SK-N-SH (cell line): ENCODE results near the gene LIX1L. TPM values are rescaled to one million over a fixed set of nuclear protein-coding genes. Genes with fewer than 3 reads are reported as not detected.

Experiments used
- CTCF ChIA-PET: fragments of 300-600, 350-600 bp; formaldehyde crosslinking; extraction: SDS; loops from one replicate; lab custom pipeline; 2021; lab: Yijun Ruan, JAX
- POLR2A ChIA-PET: fragments of 350-600 bp; sonication (Branson Sonifier 250); formaldehyde crosslinking; extraction: SDS; loops from one replicate; lab custom pipeline; 2020; ENCODE audit warnings: antibody characterized with exemption, inconsistent platforms; lab: Yijun Ruan, JAX
- DNase-seq: peaks from one replicate; pipeline ENCODE4 v3.0.0; 2012
- H2AFZ ChIP-seq: fragments of 200-600 bp; sonication (generic); 2 replicates; pipeline ENCODE4 v1.8.1; 2016; ENCODE audit warnings: antibody characterized with exemption, mild to moderate bottlenecking, low read depth
- H3F3A ChIP-seq: fragments of 200-600 bp; sonication (generic); replicated peaks from 2 replicates; pipeline ENCODE3; 2016; ENCODE audit warnings: antibody characterized with exemption, mild to moderate bottlenecking; ENCODE audit not compliant: insufficient read depth
- H3K27ac ChIP-seq, 2 experiments: fragments of 200-500 bp in 1 of 2; fragments of 200-600 bp in 1 of 2; sonication (Bioruptor generic) in 1 of 2; sonication (generic), shearing (Covaris generic) in 1 of 2; 2 replicates each; pipeline versions ENCODE4 v1.5.1 to v1.6.1; 2014 to 2016; ENCODE audit warnings: low read depth in 2 of 2, inconsistent platforms in 1 of 2, low read length in 1 of 2, mild to moderate bottlenecking in 1 of 2, mixed read lengths in 1 of 2
- H3K27me3 ChIP-seq: fragments of 200-600 bp; sonication (generic), shearing (Covaris generic); 2 replicates; pipeline ENCODE4 v1.6.1; 2016; ENCODE audit warnings: mixed run types; ENCODE audit not compliant: insufficient read depth
- H3K36me3 ChIP-seq, 2 experiments: fragments of 200-500 bp in 1 of 2; fragments of 200-600 bp in 1 of 2; sonication (Bioruptor generic) in 1 of 2; sonication (generic) in 1 of 2; replicated peaks in 1 of 2; 2 replicates each; pipeline versions ENCODE3 to v1.5.1; 2014 to 2016; ENCODE audit warnings: low read length in 1 of 2, mild to moderate bottlenecking in 1 of 2; ENCODE audit not compliant: insufficient read depth in 2 of 2, control insufficient read depth in 1 of 2
- H3K4me1 ChIP-seq, 2 experiments: fragments of 200-500 bp in 1 of 2; fragments of 200-600 bp in 1 of 2; sonication (Bioruptor generic) in 1 of 2; sonication (generic), shearing (Covaris generic) in 1 of 2; 2 replicates each; pipeline versions ENCODE4 v1.5.1 to v1.6.1; 2014 to 2016; ENCODE audit warnings: low read depth in 1 of 2, low read length in 1 of 2, mixed run types in 1 of 2; ENCODE audit not compliant: insufficient read depth in 2 of 2, control insufficient read depth in 1 of 2
- H3K4me2 ChIP-seq: fragments of 200-600 bp; sonication (generic), shearing (Covaris generic); 2 replicates; pipeline ENCODE4 v1.6.1; 2017; ENCODE audit warnings: mixed run types
- H3K4me3 ChIP-seq, 2 experiments: fragments of 200-500 bp in 1 of 2; fragments of 200-600 bp in 1 of 2; sonication (Bioruptor generic) in 1 of 2; sonication (generic), shearing (Covaris generic) in 1 of 2; 2 replicates each; pipeline versions ENCODE4 v1.5.1 to v1.8.1; 2014 to 2016; ENCODE audit warnings: low read depth in 2 of 2, inconsistent platforms in 1 of 2, low read length in 1 of 2, mild to moderate bottlenecking in 1 of 2, mixed read lengths in 1 of 2, moderate library complexity in 1 of 2
- H3K79me2 ChIP-seq: fragments of 200-600 bp; sonication (generic); 2 replicates; pipeline ENCODE4 v1.8.1; 2017; ENCODE audit warnings: mild to moderate bottlenecking; ENCODE audit not compliant: insufficient read depth
- H3K9ac ChIP-seq: fragments of 200-600 bp; sonication (generic); 2 replicates; pipeline ENCODE4 v1.6.1; 2017; ENCODE audit warnings: mixed run types
- H3K9me2 ChIP-seq: fragments of 200-600 bp; sonication (generic); 2 replicates; pipeline ENCODE4 v1.6.1; 2017; ENCODE audit warnings: mixed run types
- H3K9me3 ChIP-seq: fragments of 200-600 bp; sonication (generic); 2 replicates; pipeline ENCODE4 v1.6.1; 2017; ENCODE audit warnings: mixed run types, mild to moderate bottlenecking, moderate library complexity
- H4K20me1 ChIP-seq: fragments of 200-600 bp; sonication (generic); 2 replicates; pipeline ENCODE4 v1.6.1; 2017; ENCODE audit warnings: mild to moderate bottlenecking, mixed run types; ENCODE audit not compliant: insufficient read depth
- CHD2 ChIP-seq: fragments of 150-350 bp; IDR thresholded peaks from 2 replicates; pipeline ENCODE4 v1.6.1; 2018; ENCODE audit warnings: low read length; ENCODE audit not compliant: partially characterized antibody
- EZH2phosphoT487 ChIP-seq: fragments of 200-600 bp; sonication (generic); IDR thresholded peaks from 2 replicates; pipeline ENCODE4 v1.6.1; 2017; ENCODE audit warnings: low read depth, mixed run types, mild to moderate bottlenecking, antibody characterized with exemption, moderate library complexity, borderline replicate concordance
- FOXJ3 ChIP-seq: sonication (generic); formaldehyde crosslinking; IDR thresholded peaks from 2 replicates; pipeline ENCODE4 v1.5.1; 2020; ENCODE audit warnings: mild to moderate bottlenecking, missing genetic modification reagents
- FOXM1 ChIP-seq: IDR thresholded peaks from 2 replicates; pipeline ENCODE4 v1.4.0; 2012; ENCODE audit warnings: low read depth, mild to moderate bottlenecking
- IRF3 ChIP-seq: fragments of 150-350 bp; IDR thresholded peaks from 2 replicates; pipeline ENCODE4 v1.6.1; 2016; ENCODE audit warnings: mild to moderate bottlenecking, low read depth, low read length
- MAX ChIP-seq: IDR thresholded peaks from 2 replicates; pipeline ENCODE4 v1.4.0; 2012; ENCODE audit warnings: low read depth
- MEF2A ChIP-seq: IDR thresholded peaks from 2 replicates; pipeline ENCODE4 v1.4.0; 2012; ENCODE audit warnings: low read depth, borderline replicate concordance
- NRF1 ChIP-seq: IDR thresholded peaks from 2 replicates; pipeline ENCODE4 v1.6.1; 2012; ENCODE audit warnings: low read depth, mild to moderate bottlenecking, low read length
- POLR2AphosphoS5 ChIP-seq: IDR thresholded peaks from 2 replicates; pipeline ENCODE4 v1.6.1; 2012; ENCODE audit warnings: low read depth, low read length
- RAD21 ChIP-seq: IDR thresholded peaks from 2 replicates; pipeline ENCODE4 v1.6.1; 2012; ENCODE audit warnings: mild to moderate bottlenecking, low read length
- RXRA ChIP-seq: IDR thresholded peaks from 2 replicates; pipeline ENCODE4 v1.4.0; 2012; ENCODE audit warnings: low read depth, mild to moderate bottlenecking, borderline replicate concordance
- SIN3A ChIP-seq: IDR thresholded peaks from 2 replicates; pipeline ENCODE4 v1.6.1; 2012; ENCODE audit warnings: low read depth, mild to moderate bottlenecking, low read length, moderate library complexity, borderline replicate concordance
- SMC3 ChIP-seq: IDR thresholded peaks from 2 replicates; pipeline ENCODE4 v1.6.1; 2012; ENCODE audit warnings: low read depth, low read length, improper control_type of control experiment
- TEAD4 ChIP-seq: IDR thresholded peaks from 2 replicates; pipeline ENCODE4 v1.4.0; 2012; ENCODE audit warnings: mild to moderate bottlenecking, borderline replicate concordance; ENCODE audit not compliant: insufficient read depth
- USF1 ChIP-seq: IDR thresholded peaks from 2 replicates; pipeline ENCODE4 v1.4.0; 2012; ENCODE audit warnings: low read depth, borderline replicate concordance
- USF2 ChIP-seq: fragments of 150-350 bp; IDR thresholded peaks from 2 replicates; pipeline ENCODE4 v1.6.1; 2017; ENCODE audit warnings: antibody characterized with exemption, low read length, low read depth, borderline replicate concordance
- YY1 ChIP-seq: IDR thresholded peaks from 2 replicates; pipeline ENCODE4 v1.4.0; 2012; ENCODE audit warnings: low read depth, mild to moderate bottlenecking
- ZBTB33 ChIP-seq: IDR thresholded peaks from 2 replicates; pipeline ENCODE4 v1.4.0; 2012; ENCODE audit warnings: low read depth, borderline replicate concordance
- WGBS: methylation state at CpG from one replicate; pipeline ENCODE4 v1.1.6; 2017; ENCODE audit warnings: low lambda C conversion rate; 5-methylcytosine and 5-hydroxymethylcytosine counted together
- polyA plus RNA-seq, 3 experiments: library from polyadenylated mRNA; depleted of rRNA; stranded (reverse); fragments of >200 nt; gene quantifications; 2 replicates each; pipeline ENCODE4 v1.2.3, GENCODE V29; 2012

Gene LIX1L
- polyA plus RNA-seq, 1 of the 3 experiments (the other 2 are of a cell fraction): 39.1 TPM

- Histone ChIP-seq H3K4me2 (no peak overlapping the region), H2AFZ (no peak overlapping the region), H3K27me3 (no peaks in the 10 kb centered on the region), H3K9me2 (no peaks in the 10 kb centered on the region), H3F3A (peaks cover 20% of the 10 kb centered on the region), H3K9me3 (no peaks in the 10 kb centered on the region), H3K4me1 (peaks cover 21 to 28% of the 10 kb centered on the region in 2 experiments), H4K20me1 (no peaks in the 10 kb centered on the region), H3K9ac (no peak overlapping the region), H3K27ac (no peak overlapping the region), H3K36me3 (no peaks in the 10 kb centered on the region), H3K79me2 (no peaks in the 10 kb centered on the region), H3K4me3 (no peak overlapping the region)
- no peak for DNase-seq
- WGBS: 100% methylated on average over 1 of the region's 1 CpG
- ChIA-PET POLR2A (no interaction called here), CTCF (interaction anchor here (0.6 to 11.0 kb wide), 9 partner anchors 17 to 126 kb away, joined by 3 to 281 read pairs (median 3); partner anchors contain the start of genes HJV, ITGA10, NUDT17 and PEX11B)
- TF ChIP-seq YY1 (no peak), SIN3A (no peak), NRF1 (no peak), EZH2phosphoT487 (no peak), SMC3 (no peak), MEF2A (no peak), POLR2AphosphoS5 (no peak), ZBTB33 (no peak), USF2 (no peak), RAD21 (no peak), IRF3 (no peak), MAX (no peak), CHD2 (no peak), RXRA (no peak), USF1 (no peak), FOXM1 (no peak), TEAD4 (no peak), FOXJ3 (CRISPR knock-in tag) (no peak)
These were observed 62.3 kb downstream of the LIX1L start for GRCh38 chr1:145895471-145895870.
